Neuron (in vitro differentiated cells): ENCODE data around the gene MANBA.

Source experiments
- H2AFZ ChIP-seq: one replicate; pipeline ENCODE4 v1.6.1; 2013; ENCODE audit warnings: low read depth, mild to moderate bottlenecking, inconsistent platforms, low read length, moderate library complexity
- H3K27me3 ChIP-seq: one replicate; pipeline ENCODE4 v1.6.1; 2013; ENCODE audit warnings: low read length; ENCODE audit not compliant: insufficient read depth
- H3K36me3 ChIP-seq: one replicate; pipeline ENCODE4 v1.6.1; 2013; ENCODE audit warnings: low read length; ENCODE audit not compliant: insufficient read depth
- H3K4me1 ChIP-seq: one replicate; pipeline ENCODE4 v1.6.1; 2013; ENCODE audit warnings: low read length; ENCODE audit not compliant: insufficient read depth
- H3K4me3 ChIP-seq: 2 replicates; pipeline ENCODE4 v1.5.1; 2013; ENCODE audit warnings: mild to moderate bottlenecking, low read length, moderate library complexity
- H3K9me3 ChIP-seq: one replicate; pipeline ENCODE4 v1.6.1; 2013; ENCODE audit warnings: low read length

MANBA gene

DNA sequence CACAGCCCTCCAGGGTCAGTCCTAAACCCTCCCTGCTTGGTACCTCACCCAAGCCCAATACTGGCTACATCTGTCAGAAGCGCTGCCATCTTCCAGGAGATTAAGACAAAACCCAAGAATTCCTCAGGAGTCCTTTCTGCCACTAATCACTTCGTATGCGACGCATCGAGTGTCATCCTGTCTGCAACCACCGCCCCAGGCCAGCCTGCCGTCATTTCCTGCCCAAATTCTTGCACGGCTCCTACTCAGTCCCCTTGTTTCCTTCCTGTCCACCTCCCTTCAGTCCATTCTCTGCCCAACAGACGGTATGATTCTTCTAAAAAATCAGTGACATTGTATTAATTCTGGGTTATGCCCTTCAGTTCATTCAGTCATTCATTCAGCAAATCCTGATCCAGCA is 146.0 kb downstream of the MANBA start:
- H3K9me3 ChIP-seq: no peaks in the 10 kb centered on the region
- H3K4me1 ChIP-seq: no peaks in the 10 kb centered on the region
- no peaks in the 10 kb centered on the region for H3K27me3 ChIP-seq
- peaks cover 56% of the 10 kb centered on the region for H3K36me3 ChIP-seq
- H3K4me3 ChIP-seq: no peak overlapping the region
- no peak overlapping the region for H2AFZ ChIP-seq

DNA sequence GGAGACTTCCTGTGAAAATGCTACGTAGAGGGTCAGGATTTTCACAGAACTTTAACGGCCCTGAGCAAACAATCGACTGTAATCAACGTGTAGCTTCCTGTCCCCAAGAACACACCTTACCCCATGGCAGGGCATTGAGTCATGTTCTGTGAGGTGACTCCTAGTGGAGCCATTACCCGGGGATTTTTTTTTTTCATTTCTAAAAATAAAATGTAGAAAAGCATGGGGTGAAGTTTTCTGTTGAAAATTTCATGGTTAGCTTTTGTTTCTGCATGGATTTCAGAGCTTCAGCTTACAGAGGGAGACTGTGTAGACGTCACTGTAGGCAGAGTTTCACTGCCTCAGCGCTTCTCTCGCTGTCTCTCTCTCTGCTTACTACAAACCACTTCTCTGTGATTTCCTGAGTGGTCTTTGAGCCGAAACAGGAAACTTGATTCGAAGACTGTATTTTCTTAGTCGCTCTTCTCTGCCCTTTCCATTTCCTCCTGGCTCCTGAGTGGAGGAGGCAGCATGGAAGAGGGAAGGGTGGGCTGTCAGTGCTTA is 147.9 kb downstream of the MANBA start:
- Histone ChIP-seq H3K27me3 (no peaks in the 10 kb centered on the region), H3K36me3 (peaks cover 62% of the 10 kb centered on the region)

DNA sequence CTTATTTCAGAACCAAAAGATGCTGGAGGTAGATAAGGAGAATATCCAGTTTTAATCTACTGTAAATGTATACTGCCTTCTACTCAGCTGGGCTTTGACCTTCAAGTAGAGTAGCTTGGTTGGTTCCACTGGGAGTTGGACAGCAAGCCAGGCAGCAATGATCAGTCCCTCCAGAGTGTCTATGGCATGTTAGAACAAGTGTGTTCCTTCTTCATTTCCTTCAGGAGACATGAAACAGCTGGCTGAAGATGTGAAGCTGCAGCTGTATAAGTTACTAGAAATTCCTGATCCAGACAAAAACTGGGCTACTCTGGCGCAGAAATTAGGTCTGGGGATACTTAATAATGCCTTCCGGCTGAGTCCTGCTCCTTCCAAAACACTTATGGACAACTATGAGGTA is 148.6 kb downstream of the MANBA start:
- no peak overlapping the region for H3K4me3 ChIP-seq
- no peaks in the 10 kb centered on the region for H3K4me1 ChIP-seq
- H3K9me3 ChIP-seq: no peaks in the 10 kb centered on the region
- H3K27me3 ChIP-seq: no peaks in the 10 kb centered on the region
- H3K36me3 ChIP-seq: peaks cover 68% of the 10 kb centered on the region
- no peak overlapping the region for H2AFZ ChIP-seq

More for the DNA sequence above, 147.9 kb downstream of the MANBA start:
- H3K9me3 ChIP-seq: no peaks in the 10 kb centered on the region
- H2AFZ ChIP-seq: no peak overlapping the region
- no peaks in the 10 kb centered on the region for H3K4me1 ChIP-seq
- no peak overlapping the region for H3K4me3 ChIP-seq

DNA sequence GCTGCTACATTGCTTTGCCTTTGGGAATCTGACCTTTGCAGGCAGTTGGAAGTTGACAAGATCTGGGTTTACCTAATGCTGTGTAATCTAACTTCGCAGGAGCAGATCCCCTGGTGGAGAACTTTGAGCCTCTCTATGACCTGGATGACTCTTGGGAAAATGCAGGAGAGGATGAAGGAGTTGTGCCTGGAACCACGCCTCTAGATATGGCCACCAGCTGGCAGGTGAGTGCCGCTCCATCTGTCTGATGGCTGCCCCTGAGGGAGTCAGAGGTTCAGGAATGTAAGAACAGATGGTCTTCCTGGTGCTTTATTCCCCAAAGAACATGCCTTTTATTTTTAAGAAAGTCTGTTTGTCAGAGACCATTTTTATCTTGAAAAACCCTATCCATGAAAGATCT is 150.3 kb downstream of the MANBA start:
- Histone ChIP-seq H3K4me1 (no peaks in the 10 kb centered on the region), H3K27me3 (no peaks in the 10 kb centered on the region), H3K9me3 (no peaks in the 10 kb centered on the region), H2AFZ (no peak overlapping the region), H3K4me3 (no peak overlapping the region), H3K36me3 (peaks cover 63% of the 10 kb centered on the region)

DNA sequence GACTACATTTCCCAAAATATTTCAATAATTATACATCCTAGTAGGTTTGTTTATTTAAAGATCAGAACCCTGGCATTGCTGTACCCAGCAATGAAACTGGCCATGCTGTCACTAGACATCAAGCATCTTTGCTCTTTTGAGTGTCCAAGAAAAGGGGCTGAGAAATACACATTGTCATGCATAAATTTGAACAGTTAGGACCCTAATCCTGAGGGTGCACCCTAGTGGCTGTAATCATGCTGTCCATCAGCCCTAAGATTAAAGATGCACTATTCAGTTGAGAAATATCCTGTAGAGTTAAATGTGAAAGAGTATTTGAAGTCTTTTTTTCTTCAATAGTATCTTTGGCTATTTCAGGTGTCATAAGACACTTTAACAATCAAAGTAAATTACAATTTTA is 150.8 kb downstream of the MANBA start:
- no peaks in the 10 kb centered on the region for H3K27me3 ChIP-seq
- H3K4me1 ChIP-seq: no peaks in the 10 kb centered on the region
- H3K36me3 ChIP-seq: peaks cover 62% of the 10 kb centered on the region
- no peak overlapping the region for H2AFZ ChIP-seq
- H3K4me3 ChIP-seq: no peak overlapping the region
- H3K9me3 ChIP-seq: no peaks in the 10 kb centered on the region

DNA sequence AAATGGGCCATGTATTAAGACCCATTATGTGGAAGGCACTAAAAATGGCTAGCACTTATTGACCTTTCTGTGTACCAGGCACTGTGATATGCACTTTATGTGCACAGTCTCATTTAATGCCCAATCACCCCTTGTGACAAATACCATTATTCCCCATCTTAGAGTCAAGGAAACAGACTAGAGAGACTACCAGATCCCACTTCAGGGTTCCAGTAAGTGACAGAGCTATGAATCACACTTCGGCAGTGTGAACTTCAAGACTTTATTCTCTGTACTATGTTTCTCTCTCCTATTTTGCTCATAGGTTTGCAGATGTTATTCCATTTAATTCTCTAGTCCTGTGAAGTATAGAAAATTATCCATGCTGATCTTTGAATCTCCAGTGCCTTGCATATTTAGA is 152.6 kb downstream of the MANBA start:
- Histone ChIP-seq H3K4me3 (no peak overlapping the region), H3K9me3 (no peaks in the 10 kb centered on the region), H2AFZ (no peak overlapping the region), H3K27me3 (no peaks in the 10 kb centered on the region), H3K36me3 (peaks cover 53% of the 10 kb centered on the region), H3K4me1 (no peaks in the 10 kb centered on the region)

DNA sequence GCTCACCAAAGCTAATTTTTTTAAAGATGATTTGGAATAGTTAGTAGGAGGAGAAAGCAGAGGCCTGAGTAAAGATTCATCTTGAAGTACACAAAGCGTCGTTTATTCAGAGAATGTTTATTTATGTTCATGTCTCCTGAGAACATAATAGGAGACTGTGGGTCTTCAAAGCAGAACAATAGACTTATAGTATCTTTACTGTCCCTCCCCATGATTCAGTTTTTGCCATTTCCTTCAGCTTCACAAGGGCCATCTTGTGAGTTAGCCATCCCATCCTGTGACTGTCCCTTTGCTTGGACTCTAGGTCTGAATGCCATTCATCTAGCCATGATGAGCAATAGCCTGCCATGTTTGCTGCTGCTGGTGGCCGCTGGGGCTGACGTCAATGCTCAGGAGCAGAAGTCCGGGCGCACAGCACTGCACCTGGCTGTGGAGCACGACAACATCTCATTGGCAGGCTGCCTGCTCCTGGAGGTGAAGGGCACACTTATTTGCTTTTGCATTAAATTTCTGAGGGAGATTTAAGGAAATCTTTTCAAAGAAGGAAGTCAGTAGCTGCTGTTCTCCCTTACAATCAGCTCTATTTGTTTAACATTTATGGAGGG is 153.8 kb downstream of the MANBA start:
- H3K36me3 ChIP-seq: peaks cover 42% of the 10 kb centered on the region

DNA sequence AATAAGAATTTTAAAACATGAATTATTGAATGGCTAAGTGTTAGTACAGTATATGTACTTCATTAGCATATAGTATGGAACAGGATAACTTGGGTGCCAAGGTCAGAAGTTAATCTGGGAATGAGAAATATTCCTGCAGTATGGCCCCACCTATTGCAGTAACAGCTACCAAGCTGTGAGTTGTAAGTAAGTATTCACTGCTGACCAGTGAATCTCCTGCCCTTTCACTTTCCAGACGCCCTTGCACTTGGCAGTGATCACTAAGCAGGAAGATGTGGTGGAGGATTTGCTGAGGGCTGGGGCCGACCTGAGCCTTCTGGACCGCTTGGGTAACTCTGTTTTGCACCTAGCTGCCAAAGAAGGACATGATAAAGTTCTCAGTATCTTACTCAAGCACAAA is 154.5 kb downstream of the MANBA start:
- Histone ChIP-seq H3K36me3 (peaks cover 41% of the 10 kb centered on the region), H3K4me3 (no peak overlapping the region), H3K4me1 (no peaks in the 10 kb centered on the region)

More for the DNA sequence above, 153.8 kb downstream of the MANBA start:
- Histone ChIP-seq H3K27me3 (no peaks in the 10 kb centered on the region), H3K4me3 (no peak overlapping the region), H2AFZ (no peak overlapping the region), H3K4me1 (no peaks in the 10 kb centered on the region), H3K9me3 (no peaks in the 10 kb centered on the region)

DNA sequence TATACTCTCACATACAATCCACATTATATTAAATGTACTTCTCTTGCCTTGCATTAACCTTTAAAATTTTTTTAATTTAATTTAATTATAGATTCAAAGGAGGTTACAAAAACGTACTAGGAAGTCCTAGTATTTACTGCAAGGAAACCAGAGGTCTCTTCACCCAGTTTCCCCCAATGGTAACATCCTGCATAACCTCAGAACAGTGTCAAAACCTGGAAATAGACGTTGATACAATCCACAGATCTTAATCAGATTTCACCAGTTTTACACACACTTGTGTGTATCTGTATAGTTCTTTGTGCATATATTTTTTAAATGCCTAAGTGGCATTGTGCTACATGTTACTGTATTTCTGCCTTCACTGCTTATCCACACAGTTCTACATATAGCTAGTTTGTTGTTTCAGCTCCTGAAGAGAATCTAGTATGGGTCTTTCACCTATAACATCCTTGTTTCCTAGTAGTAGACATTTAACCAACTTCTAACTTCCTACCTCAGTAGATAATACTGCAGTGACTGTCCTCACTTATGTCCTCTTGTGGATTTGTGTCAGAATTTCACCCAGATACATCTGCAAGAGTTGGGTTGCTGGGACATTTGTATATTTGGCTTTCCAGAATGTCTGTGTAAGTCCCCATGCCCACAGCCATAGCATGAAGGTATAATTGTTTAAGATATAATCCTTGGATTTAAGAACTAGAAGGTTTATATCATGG is 156.4 kb downstream of the MANBA start:
- no peak overlapping the region for H3K4me3 ChIP-seq
- H3K36me3 ChIP-seq: peaks cover 38% of the 10 kb centered on the region
- H3K4me1 ChIP-seq: no peaks in the 10 kb centered on the region
- peaks cover 3% of the 10 kb centered on the region for H3K9me3 ChIP-seq
- no peaks in the 10 kb centered on the region for H3K27me3 ChIP-seq
- no peak overlapping the region for H2AFZ ChIP-seq

More for the DNA sequence above, 154.5 kb downstream of the MANBA start:
- Histone ChIP-seq H3K9me3 (peaks cover 3% of the 10 kb centered on the region), H3K27me3 (no peaks in the 10 kb centered on the region), H2AFZ (no peak overlapping the region)

DNA sequence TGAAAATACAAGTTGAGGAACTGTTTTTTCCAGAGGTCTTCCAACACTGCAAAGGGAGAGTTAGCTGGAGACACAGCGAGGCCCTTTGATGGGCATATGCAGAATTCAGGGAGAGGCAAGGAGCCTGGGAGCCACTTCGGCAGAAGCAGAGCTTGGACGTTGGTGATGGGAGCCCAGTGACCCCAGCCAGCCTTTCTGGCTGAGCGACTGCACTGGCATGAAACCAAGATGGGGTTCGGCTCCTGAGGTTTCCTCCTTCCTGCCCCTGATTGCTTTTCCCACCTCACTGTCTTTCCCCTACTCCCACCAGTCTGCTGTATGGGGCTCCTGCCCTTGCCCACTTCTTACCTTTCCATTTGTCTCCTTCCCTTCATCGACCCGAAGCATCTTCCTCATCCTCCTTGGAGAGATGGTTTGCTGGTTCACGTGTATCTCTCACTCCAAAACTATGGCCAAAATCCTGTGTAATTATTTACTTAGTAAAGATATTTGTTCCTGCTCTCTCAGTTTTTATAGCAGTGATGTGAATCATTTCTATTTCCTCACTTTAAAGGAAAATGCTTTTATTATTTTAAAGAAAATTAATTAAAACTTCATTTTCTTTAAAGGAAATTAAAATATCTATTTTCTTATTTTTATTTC is 159.1 kb downstream of the MANBA start:
- H3K4me1 ChIP-seq: no peaks in the 10 kb centered on the region
- no peaks in the 10 kb centered on the region for H3K27me3 ChIP-seq
- H3K36me3 ChIP-seq: peaks cover 44% of the 10 kb centered on the region
- no peak overlapping the region for H2AFZ ChIP-seq
- no peak overlapping the region for H3K4me3 ChIP-seq
- peaks cover 3% of the 10 kb centered on the region for H3K9me3 ChIP-seq

DNA sequence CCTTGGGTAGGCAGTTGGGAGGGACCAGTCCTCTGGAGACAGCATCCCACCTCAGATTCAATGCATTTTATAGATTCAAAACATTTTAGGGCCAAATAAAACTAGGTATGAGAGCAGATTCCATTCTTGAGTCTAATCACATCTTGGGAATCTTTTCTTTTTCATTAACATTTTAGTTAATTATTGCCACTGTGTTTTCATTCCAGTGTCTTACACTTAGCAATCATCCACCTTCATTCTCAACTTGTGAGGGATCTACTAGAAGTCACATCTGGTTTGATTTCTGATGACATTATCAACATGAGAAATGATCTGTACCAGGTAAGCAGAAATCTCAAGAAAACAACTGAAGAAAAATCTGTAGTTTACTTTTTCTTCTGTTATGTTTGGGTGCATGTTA is 160.1 kb downstream of the MANBA start:
- Histone ChIP-seq H2AFZ (no peak overlapping the region), H3K4me3 (no peak overlapping the region), H3K27me3 (no peaks in the 10 kb centered on the region), H3K9me3 (peaks cover 7% of the 10 kb centered on the region), H3K4me1 (no peaks in the 10 kb centered on the region), H3K36me3 (peaks cover 47% of the 10 kb centered on the region)

DNA sequence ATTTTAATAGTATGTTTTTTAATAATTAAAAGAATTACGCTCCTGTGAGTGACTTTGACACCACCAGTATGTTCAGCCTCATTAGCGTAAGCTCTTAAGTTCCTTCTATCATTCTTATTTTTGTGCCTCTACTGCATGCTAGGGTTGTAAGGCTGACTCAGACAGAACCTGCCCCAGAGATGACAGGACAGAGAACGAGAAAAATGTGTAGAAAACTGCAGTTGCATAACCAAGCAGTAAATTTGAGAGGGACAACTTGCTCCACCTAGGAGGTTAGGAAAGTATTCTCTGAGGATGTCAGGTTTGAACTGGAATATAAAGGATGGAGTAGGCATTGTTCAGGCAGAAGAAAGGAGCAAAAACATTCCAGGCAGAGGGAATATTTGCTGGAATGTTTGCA is 160.9 kb downstream of the MANBA start:
- Histone ChIP-seq H3K9me3 (peaks cover 7% of the 10 kb centered on the region), H3K36me3 (peaks cover 53% of the 10 kb centered on the region), H3K4me3 (no peak overlapping the region), H2AFZ (no peak overlapping the region), H3K4me1 (no peaks in the 10 kb centered on the region), H3K27me3 (no peaks in the 10 kb centered on the region)

DNA sequence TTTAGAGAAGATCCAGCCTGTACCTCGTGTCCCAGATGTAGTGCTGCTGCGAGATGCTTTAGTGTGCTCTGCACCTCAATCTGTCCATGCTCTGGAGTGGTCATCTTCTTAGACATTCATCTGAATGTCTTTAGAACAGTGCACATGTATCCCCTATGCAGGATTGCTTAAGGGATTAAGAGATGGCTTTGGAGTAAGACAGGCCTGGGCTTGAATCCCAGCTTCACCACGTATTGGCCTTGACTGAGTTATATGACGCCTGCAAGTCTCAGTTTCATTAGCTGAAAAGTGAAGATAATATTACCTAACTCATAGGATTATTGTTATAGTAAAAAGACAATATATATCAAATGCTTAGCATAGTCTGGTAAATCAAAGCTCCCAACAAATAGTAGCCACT is 161.3 kb downstream of the MANBA start:
- Histone ChIP-seq H3K4me3 (no peak overlapping the region), H3K9me3 (peaks cover 7% of the 10 kb centered on the region), H2AFZ (no peak overlapping the region), H3K36me3 (peaks cover 53% of the 10 kb centered on the region), H3K4me1 (no peaks in the 10 kb centered on the region), H3K27me3 (no peaks in the 10 kb centered on the region)
